GM23338 (cell line): ENCODE results near the gene LRRC10.

Source experiments
- CREB1 ChIP-seq: fragments of 250-450 bp; sonication (Bioruptor Pico); IDR thresholded peaks from 2 replicates; pipeline ENCODE4 v1.5.0; 2020; ENCODE audit warnings: low read depth, mild to moderate bottlenecking, moderate library complexity
- CTCF ChIP-seq, 2 experiments: fragments of 200-600 bp in 1 of 2; sonication (generic) in 1 of 2; conservative IDR thresholded peaks; 2 replicates each; pipeline versions ENCODE4 v1.5.1 to v1.6.1; 2016 to 2017; ENCODE audit warnings: antibody characterized with exemption in 2 of 2, low read depth in 2 of 2, mild to moderate bottlenecking in 2 of 2, moderate library complexity in 1 of 2
- ETS1 ChIP-seq: IDR thresholded peaks from 2 replicates; pipeline ENCODE4 v1.6.1; 2016; ENCODE audit warnings: antibody characterized with exemption
- EZH2 ChIP-seq: fragments of 200-600 bp; sonication (generic); IDR thresholded peaks from one replicate; pipeline ENCODE4 v1.8.0; 2017; ENCODE audit warnings: antibody characterized with exemption, mild to moderate bottlenecking, low read depth; ENCODE audit not compliant: unreplicated experiment
- EZH2phosphoT487 ChIP-seq: fragments of 200-600 bp; sonication (generic); IDR thresholded peaks from one replicate; pipeline ENCODE4 v1.8.1; 2018; ENCODE audit warnings: antibody characterized with exemption; ENCODE audit not compliant: unreplicated experiment
- JUNB ChIP-seq: IDR thresholded peaks from one replicate; pipeline ENCODE4 v1.6.1; 2016; ENCODE audit warnings: antibody characterized with exemption; ENCODE audit not compliant: unreplicated experiment
- NANOG ChIP-seq: IDR thresholded peaks from 2 replicates; pipeline ENCODE4 v1.6.1; 2016; ENCODE audit warnings: antibody characterized with exemption, borderline replicate concordance
- POLR2AphosphoS5 ChIP-seq: IDR thresholded peaks from 2 replicates; pipeline ENCODE4 v1.6.1; 2016; ENCODE audit warnings: antibody characterized with exemption, low read depth
- REST ChIP-seq: IDR thresholded peaks from one replicate; pipeline ENCODE4 v1.6.1; 2018; ENCODE audit warnings: antibody characterized with exemption; ENCODE audit not compliant: unreplicated experiment
- STAT1 ChIP-seq: IDR thresholded peaks from one replicate; pipeline ENCODE4 v1.6.1; 2016; ENCODE audit warnings: antibody characterized with exemption; ENCODE audit not compliant: unreplicated experiment
- ZNF114 ChIP-seq: fragments of 250-450 bp; sonication (Bioruptor Pico); IDR thresholded peaks from 2 replicates; pipeline ENCODE4 v1.5.0; 2020; ENCODE audit warnings: mild to moderate bottlenecking, moderate library complexity
- ZNF331 ChIP-seq: fragments of 250-450 bp; sonication (Bioruptor Pico); IDR thresholded peaks from 2 replicates; pipeline ENCODE4 v1.5.0; 2020; ENCODE audit warnings: low read depth, mild to moderate bottlenecking, moderate library complexity
- ZNF462 ChIP-seq: fragments of 250-450 bp; sonication (Bioruptor Pico); IDR thresholded peaks from 2 replicates; pipeline ENCODE4 v1.5.0; 2020; ENCODE audit warnings: mild to moderate bottlenecking, moderate library complexity

- TF ChIP-seq CTCF (conservative IDR thresholded peaks at IDR 0.05; ENCODE audit: low read depth in 2 of 2) = no peak
- TF ChIP-seq EZH2 = no peak
- no peak for TF ChIP-seq POLR2AphosphoS5
- TF ChIP-seq ZNF331 (CRISPR knock-in tag) = no peak
- no peak for TF ChIP-seq ETS1
- TF ChIP-seq STAT1 = no peak
- TF ChIP-seq REST = no peak
- TF ChIP-seq JUNB = no peak
- no peak for TF ChIP-seq CREB1
- TF ChIP-seq EZH2phosphoT487 = no peak
- no peak for TF ChIP-seq ZNF114 (CRISPR knock-in tag)
- no peak for TF ChIP-seq NANOG
- TF ChIP-seq ZNF462 = no peak
Observed at GRCh38 chr12:69600804-69601203, 9.9 kb downstream of the LRRC10 start.
